ENCODE measurements around the gene ODAPH.

The ODAPH gene

GRCh38 chr4:75544870-75545269 lies 11.0 kb upstream of the ODAPH start:
- no peak for DNase-seq (ENCODE audit: low read depth, low spot score)

- no peak for DNase-seq (ENCODE audit: low read depth, low spot score)
Measured at GRCh38 chr4:75545526-75545925, 10.3 kb upstream of the ODAPH start.

- no peak for DNase-seq (ENCODE audit: low read depth, low spot score)
Measured at GRCh38 chr4:75547647-75548387, 8.0 kb upstream of the ODAPH start.

GRCh38 chr4:75549019-75549418 lies 6.8 kb upstream of the ODAPH start:
- no peak for DNase-seq (ENCODE audit: low read depth, low spot score)

GRCh38 chr4:75552452-75552851 lies 3.4 kb upstream of the ODAPH start:
- no peak for DNase-seq (ENCODE audit: low read depth, low spot score)

GRCh38 chr4:75557696-75558095 lies 1.8 kb downstream of the ODAPH start:
- DNase-seq (ENCODE audit: low read depth, low spot score): no peak

GRCh38 chr4:75561789-75562188 lies 5.9 kb downstream of the ODAPH start:
- DNase-seq (ENCODE audit: low read depth, low spot score): no peak

GRCh38 chr4:75564023-75564422 lies 8.2 kb downstream of the ODAPH start:
- no peak for DNase-seq (ENCODE audit: low read depth, low spot score)

GRCh38 chr4:75565481-75565880 lies 9.6 kb downstream of the ODAPH start:
- no peak for DNase-seq (ENCODE audit: low read depth, low spot score)

- no peak for DNase-seq (ENCODE audit: low read depth, low spot score)
Measured at GRCh38 chr4:75566911-75567310, 11.0 kb downstream of the ODAPH start.

GRCh38 chr4:75567725-75568124 lies 11.9 kb downstream of the ODAPH start:
- DNase-seq (ENCODE audit: low read depth, low spot score): no peak

GRCh38 chr4:75584067-75584466 lies 28.2 kb downstream of the ODAPH start:
- no peak for DNase-seq (ENCODE audit: low read depth, low spot score)

GRCh38 chr4:75593393-75593792 lies 37.5 kb downstream of the ODAPH start:
- no peak for DNase-seq (ENCODE audit: low read depth, low spot score)

GRCh38 chr4:75596061-75596460 lies 40.2 kb downstream of the ODAPH start:
- no peak for DNase-seq (ENCODE audit: low read depth, low spot score)

GRCh38 chr4:75598390-75598789 lies 42.5 kb downstream of the ODAPH start:
- no peak for DNase-seq (ENCODE audit: low read depth, low spot score)

- DNase-seq (ENCODE audit: low read depth, low spot score): no peak
Measured at GRCh38 chr4:75599647-75600046, 43.8 kb downstream of the ODAPH start.

- DNase-seq (ENCODE audit: low read depth, low spot score): no peak
Measured at GRCh38 chr4:75605928-75606327, 50.1 kb downstream of the ODAPH start.

GRCh38 chr4:75612306-75612705 lies 56.4 kb downstream of the ODAPH start:
- no peak for DNase-seq (ENCODE audit: low read depth, low spot score)
